ENCODE measurements around the gene STAG2.
"Not testable (repeated sequence)": the region's sequence is repeated elsewhere in the genome, so short reads cannot be mapped to it uniquely, and the experiment has no call there.

STAG2 gene

GRCh38 chrX:124113621-124114600 is 152.4 kb downstream of the STAG2 start:
- Histone ChIP-seq H3K36me3 (ENCODE audit: control insufficient read depth, insufficient read depth, low read length, severe bottlenecking) (no peaks in the 10 kb centered on the region), H3K27me3 (replicated peaks; ENCODE audit: control insufficient read depth, insufficient read depth, low read length) (no peaks in the 10 kb centered on the region), H3K9ac (ENCODE audit: low read length) (no peak overlapping the region), H3K4me3 (ENCODE audit: low read length) (no peak overlapping the region), H3K9me3 (ENCODE audit: control insufficient read depth, low read length) (peaks cover 2% of the 10 kb centered on the region), H3K4me1 (ENCODE audit: control insufficient read depth, insufficient read depth, low read length) (no peaks in the 10 kb centered on the region)
- no peak for DNase-seq (ENCODE audit: low read depth)

DNA sequence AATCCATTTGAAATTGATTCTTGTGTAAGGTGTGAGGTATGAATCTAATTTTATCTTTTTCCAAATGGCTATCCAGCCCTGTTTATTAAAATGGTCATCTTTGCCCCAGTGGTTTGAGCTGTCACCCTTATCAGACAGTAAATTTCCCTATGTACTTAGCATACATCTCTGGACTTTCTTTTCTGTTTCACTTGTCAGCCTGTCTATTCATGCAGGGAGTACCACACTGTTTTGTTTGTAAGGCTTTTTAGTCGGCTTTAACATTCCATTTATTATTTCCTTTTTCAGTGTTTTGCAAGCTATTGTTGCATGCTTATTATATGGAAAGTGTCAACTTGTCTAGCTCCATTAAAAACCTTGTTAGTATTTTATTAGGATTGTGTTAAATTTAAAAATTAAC is 155.8 kb downstream of the STAG2 start:
- Histone ChIP-seq H3K27me3 (replicated peaks; ENCODE audit: control insufficient read depth, insufficient read depth, low read length) (no peaks in the 10 kb centered on the region), H3K9ac (ENCODE audit: low read length) (no peak overlapping the region), H3K9me3 (ENCODE audit: control insufficient read depth, low read length) (no peaks in the 10 kb centered on the region), H3K4me3 (ENCODE audit: low read length) (no peak overlapping the region), H3K4me1 (ENCODE audit: control insufficient read depth, insufficient read depth, low read length) (no peaks in the 10 kb centered on the region), H3K36me3 (ENCODE audit: control insufficient read depth, insufficient read depth, low read length, severe bottlenecking) (no peaks in the 10 kb centered on the region)
- DNase-seq (ENCODE audit: low read depth): no peak

- H3K4me1 ChIP-seq (ENCODE audit: control insufficient read depth, insufficient read depth, low read length): peaks cover 2% of the 10 kb centered on the region
- no peak overlapping the region for H3K4me3 ChIP-seq (ENCODE audit: low read length)
- no peaks in the 10 kb centered on the region for H3K9me3 ChIP-seq (ENCODE audit: control insufficient read depth, low read length)
- no peak for DNase-seq (ENCODE audit: low read depth)
- no peak overlapping the region for H3K9ac ChIP-seq (ENCODE audit: low read length)
- no peaks in the 10 kb centered on the region for H3K36me3 ChIP-seq (ENCODE audit: control insufficient read depth, insufficient read depth, low read length, severe bottlenecking)
- no peaks in the 10 kb centered on the region for H3K27me3 ChIP-seq (replicated peaks; ENCODE audit: control insufficient read depth, insufficient read depth, low read length)
These were observed 164.0 kb downstream of the STAG2 start for GRCh38 chrX:124125471-124125870.

DNA sequence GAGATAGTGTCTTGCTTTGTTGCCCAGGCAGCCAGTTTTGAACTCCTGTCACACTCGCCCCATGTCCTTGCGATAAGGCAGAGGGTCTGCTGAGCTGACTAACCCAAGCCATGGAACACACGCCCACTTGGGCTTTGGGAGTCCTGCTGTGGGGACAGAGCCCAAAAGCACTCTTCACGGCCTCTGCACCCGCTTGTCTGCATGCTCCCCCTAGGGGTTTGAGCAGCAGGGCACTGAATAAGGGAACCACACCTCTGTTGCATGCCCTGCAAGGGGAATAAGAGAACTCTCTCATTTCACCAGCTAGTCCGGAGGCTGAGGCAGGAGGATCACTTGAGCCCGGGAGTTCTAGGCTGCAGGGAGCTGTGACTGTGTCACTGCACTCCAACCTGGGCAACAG is 166.0 kb downstream of the STAG2 start:
- H3K4me1 ChIP-seq (ENCODE audit: control insufficient read depth, insufficient read depth, low read length): peaks cover 2% of the 10 kb centered on the region
- no peaks in the 10 kb centered on the region for H3K9me3 ChIP-seq (ENCODE audit: control insufficient read depth, low read length)
- no peak overlapping the region for H3K4me3 ChIP-seq (ENCODE audit: low read length)
- no peaks in the 10 kb centered on the region for H3K36me3 ChIP-seq (ENCODE audit: control insufficient read depth, insufficient read depth, low read length, severe bottlenecking)
- H3K27me3 ChIP-seq (replicated peaks; ENCODE audit: control insufficient read depth, insufficient read depth, low read length): no peaks in the 10 kb centered on the region
- no peak overlapping the region for H3K9ac ChIP-seq (ENCODE audit: low read length)
- DNase-seq (ENCODE audit: low read depth): no peak

- DNase-seq (ENCODE audit: low read depth): not testable (repeated sequence)
These were observed 170.9 kb downstream of the STAG2 start for GRCh38 chrX:124132437-124132836.

DNA sequence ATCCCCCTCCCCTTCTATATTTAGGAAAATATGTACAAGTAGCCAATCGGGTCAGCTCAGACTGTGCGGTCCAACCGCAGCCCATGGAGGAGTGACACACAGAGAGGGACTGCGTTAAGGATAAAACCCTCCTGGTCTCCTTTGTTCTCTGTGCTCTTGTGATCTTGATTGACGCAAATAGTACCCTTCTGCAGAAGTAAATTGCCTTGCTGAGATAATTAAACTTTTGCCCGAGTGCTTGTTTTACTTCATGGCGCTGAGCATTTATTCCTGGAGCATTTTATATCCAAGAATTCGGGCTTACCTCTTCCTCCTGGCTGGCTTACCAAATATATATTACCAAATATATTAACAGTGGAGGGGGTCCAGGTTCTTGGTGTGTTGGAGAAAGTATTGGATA is 184.2 kb downstream of the STAG2 start:
- DNase-seq (ENCODE audit: low read depth): no peak
- no peaks in the 10 kb centered on the region for H3K4me1 ChIP-seq (ENCODE audit: control insufficient read depth, insufficient read depth, low read length)
- H3K4me3 ChIP-seq (ENCODE audit: low read length): no peak overlapping the region
- H3K36me3 ChIP-seq (ENCODE audit: control insufficient read depth, insufficient read depth, low read length, severe bottlenecking): no peaks in the 10 kb centered on the region
- no peaks in the 10 kb centered on the region for H3K27me3 ChIP-seq (replicated peaks; ENCODE audit: control insufficient read depth, insufficient read depth, low read length)
- no peak overlapping the region for H3K9ac ChIP-seq (ENCODE audit: low read length)
- peaks cover 18% of the 10 kb centered on the region for H3K9me3 ChIP-seq (ENCODE audit: control insufficient read depth, low read length)

More at GRCh38 chrX:124132437-124132836, 170.9 kb downstream of the STAG2 start:
- H3K9me3 ChIP-seq (ENCODE audit: control insufficient read depth, low read length); H3K9ac ChIP-seq (ENCODE audit: low read length); H3K4me1 ChIP-seq (ENCODE audit: control insufficient read depth, insufficient read depth, low read length); H3K4me3 ChIP-seq (ENCODE audit: low read length); H3K27me3 ChIP-seq (replicated peaks; ENCODE audit: control insufficient read depth, insufficient read depth, low read length); H3K36me3 ChIP-seq (ENCODE audit: control insufficient read depth, insufficient read depth, low read length, severe bottlenecking): not testable (repeated sequence)

DNA sequence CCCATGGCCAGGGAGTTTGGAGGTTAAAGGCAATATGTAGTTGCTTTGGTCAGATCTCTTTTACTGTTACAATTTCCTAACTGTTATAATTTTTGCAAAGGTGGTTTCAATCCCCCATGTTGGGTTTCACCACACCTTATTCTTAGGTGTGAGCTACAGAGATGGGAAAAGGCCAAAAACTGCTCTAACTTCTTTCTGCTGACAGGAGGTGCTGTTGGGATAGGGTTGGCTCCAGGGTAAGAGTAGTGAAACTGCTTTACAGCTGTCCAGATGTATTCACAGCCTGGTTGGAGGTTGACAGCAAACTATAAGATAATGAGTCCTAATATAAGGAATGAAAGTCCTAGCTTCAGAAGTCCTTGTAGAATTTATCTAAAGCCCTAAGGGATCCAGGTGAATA is 189.7 kb downstream of the STAG2 start:
- Histone ChIP-seq H3K36me3 (ENCODE audit: control insufficient read depth, insufficient read depth, low read length, severe bottlenecking) (no peaks in the 10 kb centered on the region), H3K4me1 (ENCODE audit: control insufficient read depth, insufficient read depth, low read length) (no peaks in the 10 kb centered on the region), H3K27me3 (replicated peaks; ENCODE audit: control insufficient read depth, insufficient read depth, low read length) (no peaks in the 10 kb centered on the region), H3K9me3 (ENCODE audit: control insufficient read depth, low read length) (peaks cover 18% of the 10 kb centered on the region), H3K4me3 (ENCODE audit: low read length) (no peak overlapping the region), H3K9ac (ENCODE audit: low read length) (no peak overlapping the region)
- DNase-seq (ENCODE audit: low read depth): no peak
